Ishikawa (cell line): ENCODE measurements around the gene ASB6.

Source experiments
- CEBPB ChIP-seq: IDR thresholded peaks from 2 replicates; pipeline ENCODE4 v1.6.1; 2012
- CREB1 ChIP-seq: IDR thresholded peaks from 2 replicates; pipeline ENCODE4 v1.6.1; 2012; ENCODE audit warnings: low read depth
- EGR1 ChIP-seq: IDR thresholded peaks from 2 replicates; pipeline ENCODE4 v1.6.1; 2012
- EP300 ChIP-seq: IDR thresholded peaks from 2 replicates; pipeline ENCODE4 v1.6.1; 2012; ENCODE audit warnings: borderline replicate concordance
- FOXM1 ChIP-seq: IDR thresholded peaks from 2 replicates; pipeline ENCODE4 v1.6.1; 2012; ENCODE audit warnings: low read depth, borderline replicate concordance
- MAX ChIP-seq: IDR thresholded peaks from 2 replicates; pipeline ENCODE4 v1.6.1; 2012
- NFIC ChIP-seq: IDR thresholded peaks from 2 replicates; pipeline ENCODE4 v1.6.1; 2012
- RAD21 ChIP-seq: IDR thresholded peaks from 2 replicates; pipeline ENCODE4 v1.6.1; 2012; ENCODE audit warnings: low read depth
- REST ChIP-seq: IDR thresholded peaks from 2 replicates; pipeline ENCODE4 v1.6.1; 2012; ENCODE audit warnings: low read depth, mild to moderate bottlenecking
- TAF1 ChIP-seq: IDR thresholded peaks from 2 replicates; pipeline ENCODE4 v1.6.1; 2012; ENCODE audit warnings: low read depth, mild to moderate bottlenecking
- TCF12 ChIP-seq: IDR thresholded peaks from 2 replicates; pipeline ENCODE4 v1.6.1; 2012; ENCODE audit warnings: low read depth
- TEAD4 ChIP-seq: IDR thresholded peaks from 2 replicates; pipeline ENCODE4 v1.6.1; 2012
- USF1 ChIP-seq: IDR thresholded peaks from 2 replicates; pipeline ENCODE4 v1.6.1; 2012
- YY1 ChIP-seq: IDR thresholded peaks from 2 replicates; pipeline ENCODE4 v1.6.1; 2012; ENCODE audit warnings: low read depth
- ZBTB7A ChIP-seq: IDR thresholded peaks from 2 replicates; pipeline ENCODE4 v1.6.1; 2012; ENCODE audit warnings: low read depth

Gene ASB6

GRCh38 chr9:129685933-129686259, 43.9 kb upstream of the ASB6 start:
- TF ChIP-seq CEBPB = no peak
- no peak for TF ChIP-seq EP300
- TF ChIP-seq TCF12 = no peak
- TF ChIP-seq YY1 = no peak
- TF ChIP-seq REST = no peak
- TF ChIP-seq MAX = no peak
- no peak for TF ChIP-seq EGR1
- no peak for TF ChIP-seq NFIC
- TF ChIP-seq TEAD4 = no peak
- no peak for TF ChIP-seq FOXM1
- no peak for TF ChIP-seq ZBTB7A
- no peak for TF ChIP-seq USF1
- no peak for TF ChIP-seq RAD21
- TF ChIP-seq TAF1 = no peak
- TF ChIP-seq CREB1 = no peak

GRCh38 chr9:129685220-129685932, 43.4 kb upstream of the ASB6 start:
- TF ChIP-seq TEAD4 = no peak
- no peak for TF ChIP-seq MAX
- no peak for TF ChIP-seq USF1
- TF ChIP-seq EGR1 = no peak
- no peak for TF ChIP-seq FOXM1
- TF ChIP-seq CREB1 = no peak
- TF ChIP-seq ZBTB7A = no peak
- no peak for TF ChIP-seq NFIC

- TF ChIP-seq CREB1 = no peak
- TF ChIP-seq YY1 = 0 out of 2 replicates have a peak, but pooled peaks have one; percentile 25
- no peak for TF ChIP-seq NFIC
- TF ChIP-seq ZBTB7A = 0 out of 2 replicates have a peak, but pooled peaks have one; percentile 29
Measured at GRCh38 chr9:129682381-129682780, 40.4 kb upstream of the ASB6 start.

- TF ChIP-seq TCF12 = no peak
- TF ChIP-seq CEBPB = no peak
- TF ChIP-seq USF1 = no peak
- no peak for TF ChIP-seq REST
- TF ChIP-seq EGR1 = no peak
- no peak for TF ChIP-seq YY1
- TF ChIP-seq ZBTB7A = no peak
- TF ChIP-seq FOXM1 = no peak
- TF ChIP-seq CREB1 = no peak
- no peak for TF ChIP-seq MAX
- TF ChIP-seq TAF1 = no peak
- TF ChIP-seq NFIC = no peak
- no peak for TF ChIP-seq RAD21
- no peak for TF ChIP-seq EP300
- no peak for TF ChIP-seq TEAD4
Measured at GRCh38 chr9:129681924-129682323, 40.0 kb upstream of the ASB6 start.

GRCh38 chr9:129679537-129679936, 37.6 kb upstream of the ASB6 start:
- TF ChIP-seq TAF1 (no peak), CEBPB (no peak)

GRCh38 chr9:129678844-129679243, 36.9 kb upstream of the ASB6 start:
- no peak for TF ChIP-seq TEAD4
- TF ChIP-seq NFIC = no peak
- TF ChIP-seq YY1 = no peak
- TF ChIP-seq TCF12 = no peak
- TF ChIP-seq EGR1 = no peak
- no peak for TF ChIP-seq CREB1
- no peak for TF ChIP-seq CEBPB
- no peak for TF ChIP-seq EP300
- TF ChIP-seq RAD21 = no peak
- no peak for TF ChIP-seq ZBTB7A
- no peak for TF ChIP-seq USF1
- TF ChIP-seq FOXM1 = no peak
- no peak for TF ChIP-seq REST
- no peak for TF ChIP-seq TAF1
